C4-2B (cell line): ENCODE measurements around the gene AGAP1.

Experiments used
- ZFX ChIP-seq: fragments of 450-650 bp; IDR thresholded peaks from 2 replicates; pipeline ENCODE4 v1.6.1; 2017
- TF ChIP-seq, protein P1 (sequence below): fragments of 450-650 bp; conservative IDR thresholded peaks from 2 replicates; pipeline ENCODE4 v1.5.1; 2017; ENCODE audit warnings: mild to moderate bottlenecking

DNA sequence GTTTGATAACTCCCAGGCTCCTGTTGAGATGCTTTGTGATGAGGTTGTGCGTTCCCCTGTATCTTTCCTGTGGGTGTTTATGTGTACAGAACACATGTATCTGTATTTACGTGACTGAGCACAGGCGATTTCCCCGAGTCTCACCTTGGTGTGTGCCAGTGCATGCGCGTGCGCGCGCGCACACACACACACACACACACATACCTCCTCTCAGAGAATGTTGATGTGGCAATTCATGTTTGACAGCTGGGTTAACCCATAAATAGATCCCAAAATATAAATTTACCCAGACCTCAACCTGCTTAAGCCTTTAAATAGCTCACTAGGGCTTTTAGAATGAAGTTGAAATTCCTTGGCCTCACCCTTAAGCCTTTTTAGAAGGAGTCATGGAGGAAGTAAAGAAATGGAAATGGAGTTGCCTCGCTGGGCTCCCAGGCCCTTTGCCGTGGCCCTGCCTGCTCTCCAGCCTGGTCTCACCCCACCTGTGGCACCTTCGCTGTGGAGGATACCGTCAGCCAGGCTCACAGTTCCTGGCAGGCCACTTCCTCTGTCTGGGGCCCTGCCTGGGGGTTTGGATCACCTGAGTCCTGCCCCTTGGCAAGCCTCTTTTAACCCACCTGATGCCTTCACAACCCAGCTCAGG is 20.3 kb downstream of the AGAP1 start:
- TF ChIP-seq, protein P1, sequence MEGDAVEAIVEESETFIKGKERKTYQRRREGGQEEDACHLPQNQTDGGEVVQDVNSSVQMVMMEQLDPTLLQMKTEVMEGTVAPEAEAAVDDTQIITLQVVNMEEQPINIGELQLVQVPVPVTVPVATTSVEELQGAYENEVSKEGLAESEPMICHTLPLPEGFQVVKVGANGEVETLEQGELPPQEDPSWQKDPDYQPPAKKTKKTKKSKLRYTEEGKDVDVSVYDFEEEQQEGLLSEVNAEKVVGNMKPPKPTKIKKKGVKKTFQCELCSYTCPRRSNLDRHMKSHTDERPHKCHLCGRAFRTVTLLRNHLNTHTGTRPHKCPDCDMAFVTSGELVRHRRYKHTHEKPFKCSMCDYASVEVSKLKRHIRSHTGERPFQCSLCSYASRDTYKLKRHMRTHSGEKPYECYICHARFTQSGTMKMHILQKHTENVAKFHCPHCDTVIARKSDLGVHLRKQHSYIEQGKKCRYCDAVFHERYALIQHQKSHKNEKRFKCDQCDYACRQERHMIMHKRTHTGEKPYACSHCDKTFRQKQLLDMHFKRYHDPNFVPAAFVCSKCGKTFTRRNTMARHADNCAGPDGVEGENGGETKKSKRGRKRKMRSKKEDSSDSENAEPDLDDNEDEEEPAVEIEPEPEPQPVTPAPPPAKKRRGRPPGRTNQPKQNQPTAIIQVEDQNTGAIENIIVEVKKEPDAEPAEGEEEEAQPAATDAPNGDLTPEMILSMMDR = no peak
- TF ChIP-seq ZFX = no peak
